Keratinocyte (primary cell): ENCODE results near the gene RNLS. TPM values are rescaled to one million over a fixed set of nuclear protein-coding genes. Genes with fewer than 3 reads are reported as not detected.

Experiments
- DNase-seq: peaks from one replicate; pipeline ENCODE4 v3.0.0-alpha.2; 2011; ENCODE audit warnings: low read depth, missing footprints, low spot score
- FAIRE-seq: peaks from 2 replicates; lab custom pipeline; 2011; peaks lifted over from hg19 to GRCh38; lab: Jason Lieb, UNC
- H2AFZ ChIP-seq: 2 replicates; pipeline ENCODE4 v1.6.0; 2012; ENCODE audit warnings: low read length, control low read depth, inconsistent platforms; ENCODE audit not compliant: control insufficient read depth
- H3K27ac ChIP-seq: 2 replicates; pipeline ENCODE4 v1.5.1; 2011; ENCODE audit warnings: low read length; ENCODE audit not compliant: control insufficient read depth, insufficient read depth
- H3K27me3 ChIP-seq: 3 replicates; pipeline ENCODE4 v1.6.0; 2011; ENCODE audit warnings: low read length; ENCODE audit not compliant: control insufficient read depth, insufficient read depth; ENCODE audit errors: extremely low read depth
- H3K36me3 ChIP-seq, 2 experiments: 2 replicates in 1 of 2; 3 replicates in 1 of 2; pipeline ENCODE4 v1.5.1; 2011; ENCODE audit warnings: low read length in 2 of 2, mild to moderate bottlenecking in 1 of 2; ENCODE audit not compliant: control insufficient read depth in 2 of 2, insufficient read depth in 2 of 2; ENCODE audit errors: extremely low read depth in 1 of 2
- H3K4me1 ChIP-seq: 3 replicates; pipeline ENCODE4 v1.5.1; 2011; ENCODE audit warnings: low read length; ENCODE audit not compliant: control insufficient read depth, insufficient read depth; ENCODE audit errors: extremely low read depth
- H3K4me2 ChIP-seq: 3 replicates; pipeline ENCODE4 v1.6.0; 2011; ENCODE audit warnings: low read depth, low read length; ENCODE audit not compliant: control insufficient read depth, insufficient read depth; ENCODE audit errors: extremely low read depth
- H3K4me3 ChIP-seq, 3 experiments: fragments of 200-600 bp in 1 of 3; sonication (generic) in 1 of 3; 2 replicates in 2 of 3; 3 replicates in 1 of 3; pipeline ENCODE4 v1.5.1; 2011 to 2016; ENCODE audit warnings: low read length in 3 of 3, mild to moderate bottlenecking in 3 of 3, control low read depth in 2 of 3, inconsistent platforms in 1 of 3, low read depth in 1 of 3, mixed read lengths in 1 of 3, mixed run types in 1 of 3, moderate library complexity in 1 of 3; ENCODE audit not compliant: control insufficient read depth in 2 of 3, insufficient read depth in 2 of 3; ENCODE audit errors: extremely low read depth in 1 of 3
- H3K79me2 ChIP-seq: 2 replicates; pipeline ENCODE4 v1.6.0; 2012; ENCODE audit warnings: low read length; ENCODE audit not compliant: control insufficient read depth, insufficient read depth
- H3K9ac ChIP-seq: 3 replicates; pipeline ENCODE4 v1.6.0; 2011; ENCODE audit warnings: low read length; ENCODE audit not compliant: control insufficient read depth, insufficient read depth; ENCODE audit errors: extremely low read depth
- H3K9me1 ChIP-seq: 3 replicates; pipeline ENCODE4 v1.6.0; 2011; ENCODE audit warnings: low read length; ENCODE audit not compliant: control insufficient read depth, insufficient read depth; ENCODE audit errors: extremely low read depth
- H3K9me3 ChIP-seq: 2 replicates; pipeline ENCODE4 v1.5.1; 2012; ENCODE audit warnings: low read depth, low read length; ENCODE audit not compliant: control insufficient read depth
- H4K20me1 ChIP-seq: 3 replicates; pipeline ENCODE4 v1.6.0; 2011; ENCODE audit warnings: low read length; ENCODE audit not compliant: control insufficient read depth, insufficient read depth; ENCODE audit errors: extremely low read depth
- CTCF ChIP-seq, 3 experiments: IDR thresholded peaks in 1 of 3; conservative IDR thresholded peaks in 1 of 3; optimal IDR thresholded peaks in 1 of 3; 2 replicates in 2 of 3; 3 replicates in 1 of 3; pipeline versions ENCODE3 to v1.5.1; 2011; ENCODE audit warnings: low read length in 3 of 3, mild to moderate bottlenecking in 3 of 3, moderate library complexity in 2 of 3, control low read depth in 1 of 3, inconsistent platforms in 1 of 3; ENCODE audit not compliant: insufficient read depth in 2 of 3; ENCODE audit errors: extremely low read depth in 1 of 3
- EZH2 ChIP-seq: IDR thresholded peaks from one replicate; pipeline ENCODE4 v1.6.1; 2012; ENCODE audit warnings: inconsistent platforms, mild to moderate bottlenecking, low read length, moderate library complexity
- dilution Hi-C: fragments of 300-500 bp; cut with MboI; formaldehyde crosslinking; loops from one replicate; pipeline ENCODE4 v1.7.0; 2020; ENCODE audit warnings: low sequenced_read_pairs; ENCODE audit not compliant: extremely low pct_ligation_motif_present
- polyA plus RNA-seq, 5 experiments: library from polyadenylated mRNA; depleted of rRNA in 3 of 5; stranded (reverse) in 3 of 5; stranded (forward) in 1 of 5; unstranded in 1 of 5; fragments of >200 nt; gene quantifications; 1 replicate in 1 of 5; 2 replicates in 3 of 5; 3 replicates in 1 of 5; pipeline versions ENCODE4 v1.2.1 to v1.2.3, GENCODE V29; 2011 to 2012; ENCODE audit warnings: missing spikeins in 2 of 5, low read depth in 1 of 5, low replicate concordance in 1 of 5

The RNLS gene
- polyA plus RNA-seq, 1 donor (not counting 4 experiments of a cell fraction or from before 2014, with no cell fraction given), result 6.8 TPM

- Histone ChIP-seq H3K27me3 (no peaks in the 10 kb centered on the region), H3K9me1 (no peaks in the 10 kb centered on the region), H4K20me1 (no peaks in the 10 kb centered on the region), H3K9ac (no peak overlapping the region), H3K36me3 (no peaks in the 10 kb centered on the region), H3K9me3 (no peaks in the 10 kb centered on the region), H3K4me3 (no peak overlapping the region), H3K79me2 (no peaks in the 10 kb centered on the region), H3K4me1 (no peaks in the 10 kb centered on the region), H3K27ac (no peak overlapping the region), H2AFZ (no peak overlapping the region), H3K4me2 (no peak overlapping the region)
- DNase-seq (no peak), FAIRE-seq (no peak)
- dilution Hi-C loops, result no loop called here
- TF ChIP-seq CTCF (optimal IDR thresholded peaks at IDR 0.05 in 1 of 3, IDR thresholded peaks at IDR 0.05 in 1 of 3, conservative IDR thresholded peaks at IDR 0.05 in 1 of 3; ENCODE audit: extremely low read depth in 1 of 3, insufficient read depth in 2 of 3, low read length in 3 of 3), result no peak
- TF ChIP-seq EZH2, result no peak
Observed at GRCh38 chr10:88343761-88344484, 239.2 kb downstream of the RNLS start.

GRCh38 chr10:88342733-88343310 is 240.3 kb downstream of the RNLS start:
- DNase-seq (no peak), FAIRE-seq (no peak)
- dilution Hi-C loops, result no loop called here
- no peak overlapping the region for H3K27ac ChIP-seq
- no peaks in the 10 kb centered on the region for H3K27me3 ChIP-seq
- H3K36me3 ChIP-seq, result no peaks in the 10 kb centered on the region
- no peak overlapping the region for H3K9ac ChIP-seq
- no peaks in the 10 kb centered on the region for H3K9me3 ChIP-seq
- H3K4me3 ChIP-seq, result no peak overlapping the region
- no peaks in the 10 kb centered on the region for H3K9me1 ChIP-seq
- H3K79me2 ChIP-seq, result no peaks in the 10 kb centered on the region
- no peaks in the 10 kb centered on the region for H3K4me1 ChIP-seq
- H3K4me2 ChIP-seq, result no peak overlapping the region
- no peak overlapping the region for H2AFZ ChIP-seq
- TF ChIP-seq EZH2, result no peak
- TF ChIP-seq CTCF (optimal IDR thresholded peaks at IDR 0.05 in 1 of 3, IDR thresholded peaks at IDR 0.05 in 1 of 3, conservative IDR thresholded peaks at IDR 0.05 in 1 of 3; ENCODE audit: extremely low read depth in 1 of 3, insufficient read depth in 2 of 3, low read length in 3 of 3), result no peak
- H4K20me1 ChIP-seq, result no peaks in the 10 kb centered on the region
